OCI-LY1 (cell line): ENCODE measurements around the gene THBS4.

ENCODE experiments used
- CTCF ChIP-seq: fragments of 200-600 bp; sonication (generic), shearing (Covaris generic); IDR thresholded peaks from 2 replicates; pipeline ENCODE4 v1.5.1; 2017; ENCODE audit warnings: mild to moderate bottlenecking, antibody characterized with exemption, low read length, moderate library complexity, mixed read lengths
- EZH2 ChIP-seq: fragments of 200-600 bp; sonication (generic), shearing (Covaris generic); IDR thresholded peaks from 2 replicates; pipeline ENCODE4 v1.8.0; 2017; ENCODE audit warnings: borderline replicate concordance, mixed run types, mild to moderate bottlenecking, antibody characterized with exemption, low read length, moderate library complexity, mixed read lengths

GRCh38 chr5:80043187-80043586, 8.0 kb downstream of the THBS4 start:
- TF ChIP-seq CTCF (no peak), EZH2 (no peak)
